Heart right ventricle (tissue), 16 donors: Measurements from ENCODE around the gene ITSN2. TPM values are rescaled to one million over a fixed set of nuclear protein-coding genes. Genes with fewer than 3 reads are reported as not detected.

ENCODE experiments used
- ATAC-seq, 8 donors: fragments of 200-7000 bp; cut with Tn5 transposase; one replicate each; pipeline ENCODE4 v1.9.1; 2020; ENCODE audit warnings: mild to moderate bottlenecking in 8 of 8, moderate library complexity in 8 of 8, moderate number of reproducible peaks in 1 of 8
- DNase-seq, 2 donors: peaks; one replicate each; pipeline ENCODE4 v3.0.0-alpha.2; 2020
- H3K27ac ChIP-seq, 10 donors: fragments of 200-600 bp; sonication (generic) in 2 of 10; one replicate each; pipeline versions ENCODE4 v1.5.0 to v1.8.0; 2020 to 2022; ENCODE audit warnings: mild to moderate bottlenecking in 3 of 10
- H3K27me3 ChIP-seq, 7 donors: fragments of 200-600 bp; one replicate each; pipeline ENCODE4 v1.8.0; 2021 to 2022; ENCODE audit warnings: mild to moderate bottlenecking in 2 of 7
- H3K36me3 ChIP-seq, 9 donors: fragments of 200-600 bp; sonication (generic) in 1 of 9; one replicate each; pipeline versions ENCODE4 v1.5.0 to v1.8.0; 2020 to 2022; ENCODE audit warnings: mild to moderate bottlenecking in 2 of 9
- H3K4me1 ChIP-seq, 9 donors: fragments of 200-600 bp; sonication (generic) in 1 of 9; one replicate each; pipeline versions ENCODE4 v1.5.0 to v1.8.0; 2020 to 2022; ENCODE audit warnings: mild to moderate bottlenecking in 4 of 9
- H3K4me3 ChIP-seq, 10 donors: fragments of 200-600 bp; sonication (generic) in 2 of 10; one replicate each; pipeline versions ENCODE4 v1.5.0 to v1.8.0; 2020 to 2022; ENCODE audit warnings: mild to moderate bottlenecking in 7 of 10, moderate library complexity in 2 of 10
- H3K9me3 ChIP-seq, 11 donors: fragments of 200-600 bp in 10 of 11; sonication (generic) in 2 of 11; one replicate each; pipeline versions ENCODE4 v1.5.0 to v1.8.0; 2013 to 2022; ENCODE audit warnings: mild to moderate bottlenecking in 2 of 11, control low read depth in 1 of 11, moderate library complexity in 1 of 11
- CTCF ChIP-seq, 9 donors: fragments of 200-600 bp; sonication (generic) in 2 of 9; IDR thresholded peaks; one replicate each; pipeline versions ENCODE4 v1.5.0 to v1.8.0; 2021 to 2022; ENCODE audit warnings: antibody characterized with exemption in 9 of 9, mild to moderate bottlenecking in 5 of 9, moderate library complexity in 1 of 9
- WGBS, 2 donors: extraction: QIAGEN DNeasy Blood & Tissue Kit; methylation state at CpG; one replicate each; pipeline ENCODE4 v1.1.7; 2013; ENCODE audit warnings: inconsistent platforms in 1 of 2; 5-methylcytosine and 5-hydroxymethylcytosine counted together
- intact Hi-C, 10 donors: fragments of 100-400 bp; cut with DNase I; formaldehyde crosslinking; loops; one replicate each; pipeline versions ENCODE4 v1.11.1 to v1.14.2; 2022
- polyA plus RNA-seq, 2 donors: library from polyadenylated mRNA; stranded (reverse); fragments of 200-250 nt; gene quantifications; one replicate each; pipeline ENCODE4 v1.2.3, GENCODE V29; 2013
- total RNA-seq, 10 donors: library from RNA; stranded (reverse); fragmentation: NEBNext Ultra II Directional in 3 of 10; extraction: Animal tissue kit (Norgen Biotek cat#: 25700) in 3 of 10; gene quantifications; one replicate each; pipeline versions ENCODE4 v1.2.1 to v1.2.4, GENCODE V29; 2021 to 2023
- donor health status: Arrhythmogenic right ventricular cardiomyopathy.
- donor health status: ischemic (EF 13 %, LVEDD 7.1; RV severe dilation, severe dysfunction).
- donor health status: healthy with polysubstance abuse.
- donor health status: DM: no; HTN: yes; CAD: no.
- donor health status: DM: no; HTN: no; CAD: no.
- donor health status: ischemic (EF 25% LVEDD 6.9; RV normal size, moderate dysfunction).
- donor health status: ischemic (EF 25% LVEDD 5.7; RV mildly dilated, moderate dysfunction).
- donor health status: healthy.
- donor health status: DM: yes; HTN: yes; CAD: no.
- donor health status: Ischemic cardiomyopathy.
- donor health status: ischemic (EF 35%, LVEDD 5.7; RV mildly dilated, moderate dysfunction).
- donor health status: nonischemic (EF 11% LVEDD 7.7; RV severe dilation, severe dysfunction).
- donor health status: DM: yes; HTN: yes; CAD: no.
- donor health status: PGD.
- donor health status: ischemic (EF 29% LVEDD 5.4; RV normal size, mild dysfunction).
- donor health status: nonischemic (EF 23%, LVEDD 6.1; RV moderate dilation, normal function).

ITSN2 gene
- total and polyA plus RNA-seq, 12 donors, result 16.8 to 49.8 (median 38.2) TPM

DNA sequence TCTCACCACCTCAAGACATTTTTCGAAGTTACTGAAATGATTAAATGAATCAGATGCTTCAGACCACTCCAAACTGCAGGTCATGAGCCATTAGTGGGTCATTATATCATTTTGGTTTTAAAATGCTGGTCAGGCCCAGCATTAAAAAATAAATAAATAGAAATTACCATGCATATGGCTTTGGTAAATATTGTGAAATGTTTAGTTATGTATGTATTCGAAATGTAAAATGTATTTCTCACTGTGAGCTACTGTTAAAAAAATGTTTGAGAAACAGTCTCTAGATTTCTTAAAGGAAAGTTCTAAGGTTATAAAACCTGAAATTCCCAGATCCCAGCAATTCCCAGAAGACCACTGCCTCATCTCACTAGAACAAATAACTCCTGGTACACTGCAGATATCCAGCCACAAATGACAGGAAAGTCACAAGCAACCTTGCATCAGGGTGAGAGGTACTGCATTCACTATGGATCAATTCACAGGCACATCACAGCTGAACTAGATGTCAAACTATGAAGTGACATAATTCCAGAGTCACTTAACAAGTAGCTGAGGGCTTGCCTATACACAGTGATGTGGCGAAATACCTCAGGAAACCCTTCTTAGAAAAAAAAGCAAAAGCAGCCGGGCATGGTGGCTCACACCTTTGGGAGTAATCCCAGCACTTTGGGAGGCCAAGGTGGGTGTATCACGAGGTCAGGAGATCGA lies 138.8 kb downstream of the ITSN2 start:
- DNase-seq (no peak), ATAC-seq (no peak)
- peaks cover 0 to 89% (median 36%) of the 10 kb centered on the region in 9 donors for H3K36me3 ChIP-seq
- no peak overlapping the region for H3K27ac ChIP-seq
- H3K27me3 ChIP-seq, result no peaks in the 10 kb centered on the region
- H3K4me3 ChIP-seq, result no peak overlapping the region
- intact Hi-C loops, result loop anchor here in 1 of 10 donors (10.0 kb wide), 1 partner anchor 163 kb away; no protein-coding TSS in a partner anchor
- H3K4me1 ChIP-seq, result no peaks in the 10 kb centered on the region
- no peaks in the 10 kb centered on the region for H3K9me3 ChIP-seq
- TF ChIP-seq CTCF (IDR thresholded peaks at IDR 0.05), result no peak
- 94 to 95% methylated on average over 6 of the region's 6 CpGs for WGBS, 2 donors

GRCh38 chr2:24220554-24221291 lies 139.6 kb downstream of the ITSN2 start:
- TF ChIP-seq CTCF (IDR thresholded peaks at IDR 0.05), result no peak
- WGBS, 2 donors, result 88 to 89% methylated on average over 20 of the region's 20 CpGs
- Histone ChIP-seq H3K36me3 (peaks cover 0 to 89% (median 44%) of the 10 kb centered on the region in 9 donors), H3K27me3 (no peaks in the 10 kb centered on the region), H3K9me3 (no peaks in the 10 kb centered on the region), H3K4me1 (no peaks in the 10 kb centered on the region), H3K27ac (no peak overlapping the region), H3K4me3 (no peak overlapping the region)
- ATAC-seq (no peak), DNase-seq (no peak)
- intact Hi-C loops, result loop anchor here in 1 of 10 donors (10.0 kb wide), 1 partner anchor 164 kb away; no protein-coding TSS in a partner anchor

DNA sequence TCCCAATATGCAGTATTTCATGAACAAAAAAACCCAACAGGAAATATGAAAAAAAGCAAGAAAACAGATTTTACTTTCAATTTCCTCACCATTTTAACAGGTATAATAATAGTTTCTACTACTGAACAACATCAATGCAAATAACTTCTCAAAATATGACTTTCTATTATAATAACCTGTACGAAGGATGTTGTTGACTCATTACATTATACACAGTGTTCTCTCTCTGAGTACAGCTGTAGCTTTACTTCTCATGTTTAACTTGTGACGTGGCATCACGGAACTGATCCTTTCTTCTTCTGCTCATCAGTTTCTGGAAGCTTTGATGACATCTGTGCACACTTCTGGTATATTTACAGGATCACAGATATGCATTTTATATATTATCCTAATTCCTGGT lies 145.5 kb downstream of the ITSN2 start:
- ATAC-seq, result no peak
- Histone ChIP-seq H3K27ac (no peak overlapping the region), H3K27me3 (no peaks in the 10 kb centered on the region), H3K9me3 (no peaks in the 10 kb centered on the region), H3K36me3 (peaks cover 0 to 100% (median 64%) of the 10 kb centered on the region in 9 donors), H3K4me3 (no peak overlapping the region), H3K4me1 (no peaks in the 10 kb centered on the region)
- no peak for TF ChIP-seq CTCF (IDR thresholded peaks at IDR 0.05)
- intact Hi-C loops, result no loop called here
- WGBS, 2 donors, result 93 to 95% methylated on average over 3 of the region's 3 CpGs
- no peak for DNase-seq

- WGBS, 2 donors, result 75 to 85% methylated on average over 7 of the region's 7 CpGs
These were observed 148.9 kb downstream of the ITSN2 start for GRCh38 chr2:24211408-24211807.

More at GRCh38 chr2:24211408-24211807, 148.9 kb downstream of the ITSN2 start:
- intact Hi-C loops, result no loop called here
- DNase-seq (no peak), ATAC-seq (no peak)
- Histone ChIP-seq H3K27me3 (no peaks in the 10 kb centered on the region), H3K9me3 (no peaks in the 10 kb centered on the region), H3K36me3 (peaks cover 5 to 100% (median 62%) of the 10 kb centered on the region in 9 donors), H3K4me3 (no peak overlapping the region), H3K4me1 (no peaks in the 10 kb centered on the region), H3K27ac (no peak overlapping the region)
- no peak for TF ChIP-seq CTCF (IDR thresholded peaks at IDR 0.05)
